Measurements from ENCODE around the gene AQP2.

AQP2 gene

DNA sequence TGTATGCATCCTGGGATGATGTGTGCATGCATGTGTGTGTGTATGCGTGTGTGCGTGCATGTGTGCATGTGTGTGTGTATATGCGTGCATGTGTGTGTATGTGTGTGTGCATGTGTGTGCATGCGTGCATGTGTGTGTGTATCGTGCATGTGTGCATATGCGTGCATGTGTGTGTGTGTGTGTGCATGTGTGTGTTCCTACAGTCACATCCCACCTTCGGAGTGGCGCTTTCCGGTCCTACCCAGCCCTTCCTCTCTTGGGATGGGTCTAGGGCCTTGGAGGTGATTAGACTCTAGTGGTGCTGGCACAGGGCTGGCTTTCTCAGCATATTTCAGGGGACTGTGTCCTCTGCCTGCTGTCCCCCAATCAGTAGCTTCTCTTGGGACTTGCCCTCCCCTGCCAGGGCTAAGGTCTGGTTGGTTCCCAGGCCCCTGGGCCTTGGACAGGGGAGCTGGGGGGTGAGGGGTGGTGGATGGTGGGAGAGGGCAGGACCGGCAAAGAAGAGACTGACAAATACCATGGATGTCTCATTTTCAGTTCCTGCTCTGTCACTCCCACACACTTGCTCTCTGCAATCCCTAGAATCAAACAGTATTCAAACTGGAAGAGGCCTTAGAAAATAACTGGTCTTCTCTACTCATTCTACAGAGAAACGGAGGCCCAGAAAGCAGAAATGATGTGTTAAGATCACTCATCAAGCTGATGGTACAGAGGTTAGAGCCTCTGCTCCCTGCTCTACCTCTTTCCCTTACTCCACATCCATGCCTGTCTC is 24.9 kb upstream of the AQP2 start:
- no peak for DNase-seq (ENCODE audit: low read depth)
- TF ChIP-seq, protein P1, sequence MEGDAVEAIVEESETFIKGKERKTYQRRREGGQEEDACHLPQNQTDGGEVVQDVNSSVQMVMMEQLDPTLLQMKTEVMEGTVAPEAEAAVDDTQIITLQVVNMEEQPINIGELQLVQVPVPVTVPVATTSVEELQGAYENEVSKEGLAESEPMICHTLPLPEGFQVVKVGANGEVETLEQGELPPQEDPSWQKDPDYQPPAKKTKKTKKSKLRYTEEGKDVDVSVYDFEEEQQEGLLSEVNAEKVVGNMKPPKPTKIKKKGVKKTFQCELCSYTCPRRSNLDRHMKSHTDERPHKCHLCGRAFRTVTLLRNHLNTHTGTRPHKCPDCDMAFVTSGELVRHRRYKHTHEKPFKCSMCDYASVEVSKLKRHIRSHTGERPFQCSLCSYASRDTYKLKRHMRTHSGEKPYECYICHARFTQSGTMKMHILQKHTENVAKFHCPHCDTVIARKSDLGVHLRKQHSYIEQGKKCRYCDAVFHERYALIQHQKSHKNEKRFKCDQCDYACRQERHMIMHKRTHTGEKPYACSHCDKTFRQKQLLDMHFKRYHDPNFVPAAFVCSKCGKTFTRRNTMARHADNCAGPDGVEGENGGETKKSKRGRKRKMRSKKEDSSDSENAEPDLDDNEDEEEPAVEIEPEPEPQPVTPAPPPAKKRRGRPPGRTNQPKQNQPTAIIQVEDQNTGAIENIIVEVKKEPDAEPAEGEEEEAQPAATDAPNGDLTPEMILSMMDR (conservative IDR thresholded peaks at IDR 0.05; ENCODE audit: low read length) = no peak
- H3K4me3 ChIP-seq (ENCODE audit: low read length) = no peak overlapping the region

DNA sequence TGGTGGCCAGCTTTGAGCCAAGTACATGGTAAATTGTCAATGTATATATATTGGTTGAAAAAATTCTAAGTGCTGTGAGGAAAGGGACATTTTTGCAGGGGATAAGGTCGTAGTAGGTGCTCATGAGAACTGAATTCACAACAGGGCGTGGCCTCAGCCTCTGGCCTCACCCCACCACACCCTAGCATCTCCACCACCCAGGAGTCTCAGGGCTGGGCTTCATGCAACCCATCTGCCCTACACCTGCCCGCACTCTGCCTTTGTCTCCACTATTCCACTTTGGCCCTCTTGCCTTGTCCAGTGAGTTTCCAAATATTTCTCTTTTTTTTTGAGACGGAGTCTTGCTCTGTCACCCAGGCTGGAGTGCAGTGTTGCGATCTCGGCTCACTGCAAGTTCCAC is 22.1 kb upstream of the AQP2 start:
- no peak for DNase-seq (ENCODE audit: low read depth)
- H3K4me3 ChIP-seq (ENCODE audit: low read length) = no peak overlapping the region
- TF ChIP-seq, protein P1 (conservative IDR thresholded peaks at IDR 0.05; ENCODE audit: low read length) = no peak

DNA sequence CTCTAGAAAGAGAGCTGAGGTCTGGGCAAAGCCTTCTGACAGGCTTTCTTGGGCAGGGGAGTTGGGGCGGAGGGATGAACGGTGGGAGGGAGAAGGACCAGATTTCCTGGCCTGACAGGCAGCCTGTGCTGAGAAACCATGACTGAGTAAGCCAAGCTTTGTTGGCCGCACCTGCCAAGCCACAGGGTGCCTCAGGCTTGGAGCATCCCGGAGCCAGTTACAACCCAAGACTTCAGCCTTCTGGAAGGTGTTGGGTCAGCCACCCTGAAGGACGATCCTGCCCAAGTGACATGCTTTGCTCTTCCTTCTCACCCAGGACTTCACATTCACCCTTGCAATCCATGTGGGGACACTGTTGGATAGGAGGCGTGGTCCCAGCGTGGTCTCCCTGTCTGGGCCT is 21.0 kb upstream of the AQP2 start:
- TF ChIP-seq, protein P1 (conservative IDR thresholded peaks at IDR 0.05; ENCODE audit: low read length) = no peak
- no peak overlapping the region for H3K4me3 ChIP-seq (ENCODE audit: low read length)

DNA sequence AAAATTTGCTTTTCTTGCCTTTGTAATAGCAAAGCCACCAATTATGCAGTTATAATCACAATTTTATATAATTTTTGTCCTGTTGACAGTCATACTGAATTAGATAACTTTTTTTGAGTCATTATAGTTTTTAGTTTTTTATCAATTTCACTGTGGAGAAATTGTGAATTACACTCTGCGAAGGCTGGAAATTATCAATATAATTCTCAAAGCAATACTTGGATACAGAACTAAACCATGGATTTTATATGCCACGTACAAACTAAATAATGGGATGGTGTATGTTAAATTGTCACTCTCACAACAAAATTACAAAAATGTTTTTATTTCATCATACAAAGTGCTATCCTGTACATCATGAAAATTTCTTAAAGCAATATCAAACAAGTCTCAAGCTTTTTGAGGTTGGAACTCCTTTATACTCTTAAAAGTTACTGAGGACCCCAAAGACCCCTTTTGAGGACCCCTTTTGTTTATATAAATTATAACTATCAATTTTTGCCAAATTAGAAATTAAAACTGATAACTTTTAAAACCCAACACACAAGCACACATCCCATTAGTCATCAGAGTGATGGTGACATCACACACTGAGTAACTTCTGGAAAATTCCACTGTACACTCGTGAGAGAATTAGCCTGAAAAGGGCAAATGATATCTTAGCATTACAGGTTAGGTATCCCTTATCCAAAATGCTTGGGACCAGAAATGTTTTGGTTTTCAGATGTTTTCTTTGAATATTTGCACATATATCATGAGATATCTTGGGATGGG is 19.8 kb upstream of the AQP2 start:
- TF ChIP-seq, protein P1 (conservative IDR thresholded peaks at IDR 0.05; ENCODE audit: low read length) = no peak
- H3K4me3 ChIP-seq (ENCODE audit: low read length) = no peak overlapping the region
- DNase-seq (ENCODE audit: low read depth) = peak; percentile 43

More for the DNA sequence above, 21.0 kb upstream of the AQP2 start:
- DNase-seq (ENCODE audit: low read depth) = no peak

DNA sequence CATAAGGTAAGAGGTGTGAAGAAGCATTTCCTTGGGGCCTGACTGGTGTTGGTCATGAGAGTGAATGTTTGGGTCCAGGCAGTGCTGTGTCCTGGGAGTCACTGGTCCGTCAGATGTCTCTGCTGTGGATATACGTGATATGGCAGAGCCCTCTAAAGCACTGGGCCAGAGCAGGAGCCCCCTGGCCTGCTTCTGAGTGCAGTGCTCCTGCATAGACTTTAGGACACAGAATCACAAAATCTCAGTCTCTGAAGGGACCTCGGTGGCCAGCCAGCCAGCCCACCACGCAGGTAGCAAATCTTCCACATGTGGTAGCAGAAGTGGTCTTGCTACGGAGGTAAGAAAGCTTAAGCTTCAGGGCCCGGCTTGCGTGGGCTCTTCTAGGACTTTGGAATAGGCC is 18.5 kb upstream of the AQP2 start:
- H3K4me3 ChIP-seq (ENCODE audit: low read length) = no peak overlapping the region
- no peak for DNase-seq (ENCODE audit: low read depth)
- TF ChIP-seq, protein P1 (conservative IDR thresholded peaks at IDR 0.05; ENCODE audit: low read length) = no peak

DNA sequence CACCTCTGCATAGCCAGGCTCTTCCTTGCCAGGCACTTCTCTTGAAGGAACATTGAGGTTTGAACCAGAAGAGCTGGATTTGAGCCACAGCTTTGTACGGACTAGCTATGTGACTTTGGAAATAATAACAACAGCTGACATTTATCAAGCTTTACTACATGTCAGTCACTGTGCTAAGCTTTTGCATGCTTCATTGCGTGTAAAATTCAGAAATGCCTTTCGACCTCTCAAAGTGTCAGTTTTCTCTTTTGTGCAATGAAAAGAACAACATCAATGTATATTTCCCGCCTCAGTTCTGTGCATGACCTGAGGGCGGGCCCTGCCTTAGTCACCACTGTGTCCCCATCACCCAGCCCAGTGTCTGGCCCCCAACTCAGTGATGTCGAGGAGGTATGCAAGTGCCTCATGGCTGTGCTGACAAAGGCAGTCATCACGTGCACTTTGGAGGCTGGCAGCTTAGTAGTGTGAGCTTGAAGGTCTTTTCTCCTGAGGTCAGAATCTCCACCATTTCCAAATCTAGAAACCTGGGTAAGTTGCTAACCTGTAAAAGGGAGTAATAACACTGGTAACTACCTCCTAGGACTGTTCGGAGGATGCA is 17.9 kb upstream of the AQP2 start:
- DNase-seq (ENCODE audit: low read depth) = no peak
- H3K4me3 ChIP-seq (ENCODE audit: low read length) = no peak overlapping the region
- TF ChIP-seq, protein P1 (conservative IDR thresholded peaks at IDR 0.05; ENCODE audit: low read length) = no peak

All from AG10803 (cell line).